ENCODE data around the gene ACE.

DNA sequence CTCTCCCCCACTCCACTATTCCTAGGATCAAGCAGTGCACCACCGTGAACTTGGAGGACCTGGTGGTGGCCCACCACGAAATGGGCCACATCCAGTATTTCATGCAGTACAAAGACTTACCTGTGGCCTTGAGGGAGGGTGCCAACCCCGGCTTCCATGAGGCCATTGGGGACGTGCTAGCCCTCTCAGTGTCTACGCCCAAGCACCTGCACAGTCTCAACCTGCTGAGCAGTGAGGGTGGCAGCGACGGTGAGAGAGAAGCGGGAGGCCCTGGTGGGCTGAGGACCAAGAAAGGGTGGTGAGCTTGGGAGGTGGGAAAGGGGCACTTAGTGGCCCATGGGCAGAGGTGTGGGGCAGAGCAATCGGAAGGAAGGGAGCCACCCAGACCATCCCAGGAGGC lies 16.6 kb downstream of the ACE start:
- TF ChIP-seq, protein P1, sequence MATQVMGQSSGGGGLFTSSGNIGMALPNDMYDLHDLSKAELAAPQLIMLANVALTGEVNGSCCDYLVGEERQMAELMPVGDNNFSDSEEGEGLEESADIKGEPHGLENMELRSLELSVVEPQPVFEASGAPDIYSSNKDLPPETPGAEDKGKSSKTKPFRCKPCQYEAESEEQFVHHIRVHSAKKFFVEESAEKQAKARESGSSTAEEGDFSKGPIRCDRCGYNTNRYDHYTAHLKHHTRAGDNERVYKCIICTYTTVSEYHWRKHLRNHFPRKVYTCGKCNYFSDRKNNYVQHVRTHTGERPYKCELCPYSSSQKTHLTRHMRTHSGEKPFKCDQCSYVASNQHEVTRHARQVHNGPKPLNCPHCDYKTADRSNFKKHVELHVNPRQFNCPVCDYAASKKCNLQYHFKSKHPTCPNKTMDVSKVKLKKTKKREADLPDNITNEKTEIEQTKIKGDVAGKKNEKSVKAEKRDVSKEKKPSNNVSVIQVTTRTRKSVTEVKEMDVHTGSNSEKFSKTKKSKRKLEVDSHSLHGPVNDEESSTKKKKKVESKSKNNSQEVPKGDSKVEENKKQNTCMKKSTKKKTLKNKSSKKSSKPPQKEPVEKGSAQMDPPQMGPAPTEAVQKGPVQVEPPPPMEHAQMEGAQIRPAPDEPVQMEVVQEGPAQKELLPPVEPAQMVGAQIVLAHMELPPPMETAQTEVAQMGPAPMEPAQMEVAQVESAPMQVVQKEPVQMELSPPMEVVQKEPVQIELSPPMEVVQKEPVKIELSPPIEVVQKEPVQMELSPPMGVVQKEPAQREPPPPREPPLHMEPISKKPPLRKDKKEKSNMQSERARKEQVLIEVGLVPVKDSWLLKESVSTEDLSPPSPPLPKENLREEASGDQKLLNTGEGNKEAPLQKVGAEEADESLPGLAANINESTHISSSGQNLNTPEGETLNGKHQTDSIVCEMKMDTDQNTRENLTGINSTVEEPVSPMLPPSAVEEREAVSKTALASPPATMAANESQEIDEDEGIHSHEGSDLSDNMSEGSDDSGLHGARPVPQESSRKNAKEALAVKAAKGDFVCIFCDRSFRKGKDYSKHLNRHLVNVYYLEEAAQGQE (tag by site-specific recombination; IDR thresholded peaks at IDR 0.05), result no peak
- TF ChIP-seq WT1 (tag by site-specific recombination; IDR thresholded peaks at IDR 0.05), result no peak

All from HEK293 (cell line).